Caco-2 (cell line): ENCODE data around the gene ZNF609. TPM values are rescaled to one million over a fixed set of nuclear protein-coding genes. Genes with fewer than 3 reads are reported as not detected.

Source experiments
- BruUV-seq: library from RNA; stranded (reverse); fragments of 400-500 nt; replicated peaks from 2 replicates; lab custom pipeline; 2021; lab: Mats Ljungman, UMichigan
- CTCF ChIA-PET: fragments of 300-600 bp; sonication (Branson Sonifier 250); formaldehyde crosslinking; loops from one replicate; lab custom pipeline; 2022; ENCODE audit warnings: antibody characterized with exemption; lab: Charles Lee
- POLR2A ChIA-PET: fragments of 300-600 bp; sonication (Branson Sonifier 250); formaldehyde crosslinking; loops from one replicate; lab custom pipeline; 2022; ENCODE audit warnings: antibody characterized with exemption; lab: Charles Lee
- DNase-seq, 2 experiments: peaks; one replicate each; pipeline versions ENCODE4 v3.0.0 to v3.0.0-alpha.2; 2020 to 2022
- H3K27me3 ChIP-seq: replicated peaks from 2 replicates; pipeline ENCODE4 v1.6.0; 2011; ENCODE audit warnings: low read length; ENCODE audit not compliant: control insufficient read depth, insufficient read depth
- H3K36me3 ChIP-seq: 2 replicates; pipeline ENCODE4 v1.5.1; 2011; ENCODE audit warnings: low read length; ENCODE audit not compliant: control insufficient read depth, insufficient read depth
- H3K4me1 ChIP-seq: fragments of 250-450 bp; sonication (Bioruptor Pico); 2 replicates; pipeline ENCODE4 v1.5.1; 2020; ENCODE audit warnings: mild to moderate bottlenecking
- H3K4me3 ChIP-seq: 2 replicates; pipeline ENCODE4 v1.5.1; 2011; ENCODE audit warnings: low read depth, mild to moderate bottlenecking, control low read depth, low read length
- H3K9me3 ChIP-seq: fragments of 250-450 bp; sonication (Bioruptor Pico); 2 replicates; pipeline ENCODE4 v1.5.1; 2020; ENCODE audit warnings: mild to moderate bottlenecking, moderate library complexity
- H3K27ac Mint-ChIP-seq: one replicate; pipeline ENCODE4 v1.8.0; 2022; ENCODE audit warnings: mixed read lengths; ENCODE audit not compliant: unreplicated experiment
- H3K27me3 Mint-ChIP-seq: one replicate; pipeline ENCODE4 v1.8.0; 2022; ENCODE audit warnings: mixed read lengths; ENCODE audit not compliant: insufficient read depth, unreplicated experiment
- H3K36me3 Mint-ChIP-seq: one replicate; pipeline ENCODE4 v1.8.0; 2022; ENCODE audit warnings: mild to moderate bottlenecking, mixed read lengths; ENCODE audit not compliant: insufficient read depth, unreplicated experiment
- H3K4me1 Mint-ChIP-seq: one replicate; pipeline ENCODE4 v1.8.0; 2022; ENCODE audit warnings: low read depth, mixed read lengths; ENCODE audit not compliant: unreplicated experiment
- H3K4me3 Mint-ChIP-seq: one replicate; pipeline ENCODE4 v1.8.0; 2022; ENCODE audit warnings: mild to moderate bottlenecking, moderate library complexity, mixed read lengths; ENCODE audit not compliant: unreplicated experiment
- H3K9me3 Mint-ChIP-seq: one replicate; pipeline ENCODE4 v1.8.0; 2022; ENCODE audit warnings: mixed read lengths; ENCODE audit not compliant: unreplicated experiment
- intact Hi-C: fragments of 100-400 bp; cut with micrococcal nuclease; formaldehyde crosslinking; loops from one replicate; pipeline ENCODE4 v1.10.0; 2022; ENCODE audit not compliant: unreplicated experiment
- total RNA-seq: library from RNA; stranded (reverse); gene quantifications from 2 replicates; pipeline ENCODE4 v1.2.3, GENCODE V29; 2022
- TF ChIP-seq, protein P1 (sequence below), 2 experiments: fragments of 200-600 bp in 1 of 2; IDR thresholded peaks; 1 replicate in 1 of 2; 2 replicates in 1 of 2; pipeline versions ENCODE4 v1.5.1 to v1.8.0; 2011 to 2022; ENCODE audit warnings: antibody characterized with exemption in 1 of 2, control low read depth in 1 of 2, inconsistent platforms in 1 of 2, low read depth in 1 of 2, low read length in 1 of 2, mild to moderate bottlenecking in 1 of 2, moderate library complexity in 1 of 2; ENCODE audit not compliant: insufficient read depth in 1 of 2, severe bottlenecking in 1 of 2, unreplicated experiment in 1 of 2

ZNF609 gene
- total RNA-seq, 1 experiment from 2014 or later, result 30.1 TPM

- Histone ChIP-seq H3K4me3 (no peak overlapping the region), H3K36me3 (peaks cover 1% of the 10 kb centered on the region), H3K4me1 (peaks cover 9% of the 10 kb centered on the region; the same call in 1 of the 2 replicates), H3K27me3 (no peaks in the 10 kb centered on the region), H3K9me3 (no peaks in the 10 kb centered on the region)
- Mint-ChIP-seq H3K4me1 (peaks cover 12% of the 10 kb centered on the region), H3K27ac (no peak overlapping the region), H3K4me3 (no peak overlapping the region), H3K27me3 (no peaks in the 10 kb centered on the region), H3K9me3 (no peaks in the 10 kb centered on the region), H3K36me3 (peaks cover 47% of the 10 kb centered on the region)
- intact Hi-C loops, result no loop called here
- BruUV-seq, result no TSS peak
- no peak for DNase-seq
- ChIA-PET POLR2A (interaction anchor here (0.6 kb wide), 1 partner anchor 32 kb away, joined by 3 read pairs; no protein-coding TSS in a partner anchor), CTCF (interaction anchor here (0.7 kb wide), 1 partner anchor 15 kb away, joined by 4 read pairs; no protein-coding TSS in a partner anchor)
- TF ChIP-seq, protein P1, sequence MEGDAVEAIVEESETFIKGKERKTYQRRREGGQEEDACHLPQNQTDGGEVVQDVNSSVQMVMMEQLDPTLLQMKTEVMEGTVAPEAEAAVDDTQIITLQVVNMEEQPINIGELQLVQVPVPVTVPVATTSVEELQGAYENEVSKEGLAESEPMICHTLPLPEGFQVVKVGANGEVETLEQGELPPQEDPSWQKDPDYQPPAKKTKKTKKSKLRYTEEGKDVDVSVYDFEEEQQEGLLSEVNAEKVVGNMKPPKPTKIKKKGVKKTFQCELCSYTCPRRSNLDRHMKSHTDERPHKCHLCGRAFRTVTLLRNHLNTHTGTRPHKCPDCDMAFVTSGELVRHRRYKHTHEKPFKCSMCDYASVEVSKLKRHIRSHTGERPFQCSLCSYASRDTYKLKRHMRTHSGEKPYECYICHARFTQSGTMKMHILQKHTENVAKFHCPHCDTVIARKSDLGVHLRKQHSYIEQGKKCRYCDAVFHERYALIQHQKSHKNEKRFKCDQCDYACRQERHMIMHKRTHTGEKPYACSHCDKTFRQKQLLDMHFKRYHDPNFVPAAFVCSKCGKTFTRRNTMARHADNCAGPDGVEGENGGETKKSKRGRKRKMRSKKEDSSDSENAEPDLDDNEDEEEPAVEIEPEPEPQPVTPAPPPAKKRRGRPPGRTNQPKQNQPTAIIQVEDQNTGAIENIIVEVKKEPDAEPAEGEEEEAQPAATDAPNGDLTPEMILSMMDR (IDR thresholded peaks at IDR 0.05; ENCODE audit: insufficient read depth in 1 of 2, low read depth in 1 of 2, low read length in 1 of 2, severe bottlenecking in 1 of 2, unreplicated experiment in 1 of 2), result no peak
These were observed 235.2 kb downstream of the ZNF609 start for GRCh38 chr15:64695561-64695992.

- Histone ChIP-seq H3K9me3 (no peaks in the 10 kb centered on the region), H3K4me3 (no peak overlapping the region), H3K36me3 (peaks cover 1% of the 10 kb centered on the region), H3K4me1 (peaks cover 9% of the 10 kb centered on the region; the same call in 1 of the 2 replicates), H3K27me3 (no peaks in the 10 kb centered on the region)
- intact Hi-C loops, result no loop called here
- peaks cover 43% of the 10 kb centered on the region for H3K36me3 Mint-ChIP-seq
- ChIA-PET CTCF (no interaction called here), POLR2A (interaction anchor here (0.6 kb wide), 1 partner anchor 31 kb away, joined by 3 read pairs; no protein-coding TSS in a partner anchor)
- no TSS peak for BruUV-seq
- peaks cover 18% of the 10 kb centered on the region for H3K4me1 Mint-ChIP-seq
- no peak overlapping the region for H3K4me3 Mint-ChIP-seq
- no peak overlapping the region for H3K27ac Mint-ChIP-seq
- H3K27me3 Mint-ChIP-seq, result no peaks in the 10 kb centered on the region
- no peaks in the 10 kb centered on the region for H3K9me3 Mint-ChIP-seq
- TF ChIP-seq, protein P1 (IDR thresholded peaks at IDR 0.05; ENCODE audit: insufficient read depth in 1 of 2, low read depth in 1 of 2, low read length in 1 of 2, severe bottlenecking in 1 of 2, unreplicated experiment in 1 of 2), result no peak
- DNase-seq, result no peak
These were observed 236.1 kb downstream of the ZNF609 start for GRCh38 chr15:64696481-64696880.

DNA sequence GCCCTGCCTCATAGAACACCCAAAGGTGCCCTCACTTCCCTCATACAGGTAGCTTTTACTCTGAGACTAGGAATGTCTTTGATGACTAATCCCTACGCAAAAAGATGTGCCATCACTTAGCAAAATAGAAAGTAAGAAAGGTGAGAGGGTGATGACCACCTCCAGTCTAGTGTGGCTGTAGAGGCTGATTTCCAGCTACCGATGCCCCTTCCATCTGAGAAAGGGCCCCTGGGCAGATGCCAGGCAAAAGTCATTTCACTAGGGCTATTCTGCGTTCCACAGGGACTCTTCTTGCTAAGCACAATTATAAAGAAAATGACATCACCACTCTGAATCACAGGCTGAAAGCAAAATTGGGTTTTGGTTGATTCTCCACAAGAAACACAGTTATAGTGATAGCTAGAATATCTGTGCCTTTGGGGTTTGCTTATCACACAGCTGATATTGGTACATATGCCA, 237.6 kb downstream of the ZNF609 start:
- no peak overlapping the region for H3K4me3 ChIP-seq
- H3K27me3 ChIP-seq, result no peaks in the 10 kb centered on the region
- no peaks in the 10 kb centered on the region for H3K9me3 Mint-ChIP-seq
- no peak overlapping the region for H3K4me3 Mint-ChIP-seq
- no peak for DNase-seq
- CTCF ChIA-PET, result interaction anchor here (0.6 to 1.1 kb wide), 2 partner anchors 30 to 1517 kb away, joined by 3 to 4 read pairs; no protein-coding TSS in a partner anchor
- POLR2A ChIA-PET, result no interaction called here
- no peaks in the 10 kb centered on the region; the same call in none of the 2 replicates for H3K36me3 ChIP-seq
- no peaks in the 10 kb centered on the region for H3K27me3 Mint-ChIP-seq
- H3K4me1 ChIP-seq, result peaks cover 9% of the 10 kb centered on the region; the same call in 1 of the 2 replicates
- H3K9me3 ChIP-seq, result no peaks in the 10 kb centered on the region
- intact Hi-C loops, result no loop called here
- no peak overlapping the region for H3K27ac Mint-ChIP-seq
- peaks cover 37% of the 10 kb centered on the region for H3K36me3 Mint-ChIP-seq
- H3K4me1 Mint-ChIP-seq, result peaks cover 27% of the 10 kb centered on the region
- TF ChIP-seq, protein P1 (IDR thresholded peaks at IDR 0.05; ENCODE audit: insufficient read depth in 1 of 2, low read depth in 1 of 2, low read length in 1 of 2, severe bottlenecking in 1 of 2, unreplicated experiment in 1 of 2), result no peak
- BruUV-seq, result no TSS peak
